Medulla oblongata (tissue), 1 donor: Measurements from ENCODE around the gene POMT2.
"Not testable (repeated sequence)": the region's sequence is repeated elsewhere in the genome, so short reads cannot be mapped to it uniquely, and the experiment has no call there.

Experiments
- DNase-seq: peaks from one replicate; pipeline ENCODE4 v3.0.0-alpha.2; 2015; ENCODE audit errors: extremely low spot score

The POMT2 gene

DNA sequence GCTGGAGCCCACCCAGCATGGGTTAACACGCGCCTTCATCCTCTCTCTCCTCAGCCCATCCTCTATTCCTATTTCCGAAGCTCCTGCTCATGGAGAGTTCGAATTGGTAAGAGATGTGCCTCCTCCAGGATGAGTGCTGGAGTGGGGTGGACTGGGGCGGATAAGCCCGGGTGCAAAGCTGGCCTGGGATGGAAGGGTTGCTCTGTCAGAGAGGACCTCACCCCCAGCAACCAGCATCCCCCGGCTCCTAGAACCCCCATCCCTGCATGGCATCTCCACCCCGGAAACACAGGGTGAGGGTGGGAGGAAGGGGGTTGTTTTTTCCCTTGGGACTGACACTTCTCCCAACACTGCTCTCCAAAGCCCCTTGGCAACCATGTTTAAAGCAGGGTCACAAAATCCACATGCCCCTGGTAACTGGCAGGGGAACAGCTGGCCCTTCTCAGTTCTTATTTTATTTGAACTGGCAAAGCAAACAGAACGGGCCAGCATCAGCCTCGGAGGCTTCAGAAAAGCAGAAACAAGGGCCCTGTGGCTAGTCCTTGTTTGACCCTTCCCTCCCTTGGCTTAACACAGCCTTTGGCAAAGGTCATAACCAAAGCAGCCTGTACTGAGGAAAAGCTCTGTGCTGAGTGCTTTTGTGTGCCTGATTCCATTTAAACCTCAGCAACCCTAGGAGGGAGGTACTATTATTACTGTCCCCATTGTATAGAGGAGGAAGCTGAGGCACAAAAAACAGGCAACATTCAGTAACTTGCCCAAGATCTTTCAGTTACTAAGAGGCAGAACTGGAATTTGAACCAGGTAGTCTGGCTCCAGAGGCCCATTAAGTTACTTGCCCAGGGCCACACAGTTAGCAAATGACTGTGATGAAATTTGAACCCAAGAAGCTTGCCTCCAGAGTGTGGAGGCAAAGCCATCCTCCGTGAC is 4.4 kb upstream of the POMT2 start:
- DNase-seq, result no peak

DNA sequence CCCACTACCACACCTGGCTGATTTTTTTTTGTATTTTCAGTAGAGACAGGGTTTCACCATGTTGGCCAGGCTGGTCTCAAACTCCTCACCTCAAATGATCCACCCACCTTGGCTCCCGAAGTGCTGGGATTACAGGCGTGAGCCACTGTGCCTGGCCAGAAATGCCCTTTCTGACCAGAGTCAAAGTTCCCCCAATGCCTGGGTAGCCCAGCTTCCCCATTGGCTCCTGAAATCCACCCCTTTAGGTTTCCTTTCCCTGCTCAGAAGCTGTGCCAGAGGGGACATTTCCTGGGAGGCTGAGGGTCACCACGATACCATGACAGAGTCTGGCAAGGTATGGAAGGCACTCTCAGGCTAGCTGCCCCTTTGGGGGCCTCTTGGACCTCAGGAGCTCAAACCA is 3.6 kb upstream of the POMT2 start:
- DNase-seq, result no peak

DNA sequence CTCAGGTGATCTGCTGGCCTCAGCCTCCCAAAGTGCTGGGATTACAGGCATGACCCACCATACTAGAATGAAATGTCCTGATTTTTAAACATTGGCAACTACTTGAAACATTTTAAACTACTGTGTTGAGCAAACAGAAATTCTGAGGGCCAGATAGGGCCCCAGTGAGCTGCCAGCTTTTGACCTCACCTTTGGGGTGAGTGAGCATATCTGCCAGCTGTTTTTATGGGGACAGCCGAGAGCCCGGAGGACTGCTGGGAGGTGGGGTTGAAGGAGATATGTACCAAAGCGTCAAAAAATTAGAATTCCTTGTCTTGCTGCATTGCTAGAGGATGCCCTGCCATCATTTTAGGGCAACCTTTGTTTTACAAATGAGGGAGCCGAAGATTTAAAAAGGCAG is 2.9 kb upstream of the POMT2 start:
- DNase-seq, result no peak

DNA sequence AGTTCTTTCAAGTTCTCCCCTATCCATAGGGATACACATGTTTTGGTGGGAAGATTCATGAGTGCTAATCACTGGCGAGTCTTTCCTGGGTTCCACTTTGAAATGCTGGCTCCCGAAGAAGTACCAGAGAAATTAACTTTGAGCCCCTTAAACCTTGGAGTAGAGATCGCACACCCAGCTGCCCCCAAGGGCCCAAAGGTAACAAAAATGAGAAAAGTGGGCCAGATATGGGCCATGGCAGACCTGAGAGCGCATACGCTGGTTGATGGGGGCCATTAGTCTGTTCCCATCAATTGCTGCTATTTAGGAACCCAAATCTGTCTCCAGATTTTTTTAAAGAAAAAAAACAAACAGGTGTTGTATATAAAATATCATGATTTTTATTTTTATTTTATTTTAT is 2.3 kb upstream of the POMT2 start:
- no peak for DNase-seq

DNA sequence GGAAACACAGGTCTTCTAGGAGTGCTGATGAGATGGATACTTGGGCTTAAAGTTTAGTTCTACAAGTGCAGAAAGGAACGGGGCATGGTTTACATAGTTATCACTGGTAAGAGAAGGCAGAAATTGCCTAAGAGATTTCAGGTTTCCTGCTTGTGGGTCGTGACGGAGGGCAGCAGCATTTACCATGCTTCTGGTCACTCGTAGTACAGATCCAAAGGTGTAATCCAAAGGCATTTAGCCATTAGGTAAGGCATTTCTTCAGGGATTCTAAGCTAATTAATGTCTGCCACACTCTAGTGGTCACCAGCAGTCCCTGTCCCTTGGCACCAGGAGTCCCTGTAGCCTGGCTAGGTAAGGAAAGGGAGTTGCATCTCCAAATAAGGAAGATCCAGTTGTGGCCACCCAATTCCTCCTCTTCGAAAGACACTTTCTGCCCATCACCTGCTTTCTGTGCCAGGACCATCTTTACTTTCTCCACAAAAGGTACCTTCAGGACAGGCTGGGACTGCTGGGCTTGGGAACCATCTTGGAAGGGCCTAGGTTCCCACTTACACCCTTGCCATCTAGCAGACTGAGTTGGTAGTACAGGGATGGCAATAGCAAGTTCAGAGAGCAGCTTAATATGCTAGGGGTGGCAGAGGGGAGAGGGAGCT is 1.7 kb upstream of the POMT2 start:
- no peak for DNase-seq

DNA sequence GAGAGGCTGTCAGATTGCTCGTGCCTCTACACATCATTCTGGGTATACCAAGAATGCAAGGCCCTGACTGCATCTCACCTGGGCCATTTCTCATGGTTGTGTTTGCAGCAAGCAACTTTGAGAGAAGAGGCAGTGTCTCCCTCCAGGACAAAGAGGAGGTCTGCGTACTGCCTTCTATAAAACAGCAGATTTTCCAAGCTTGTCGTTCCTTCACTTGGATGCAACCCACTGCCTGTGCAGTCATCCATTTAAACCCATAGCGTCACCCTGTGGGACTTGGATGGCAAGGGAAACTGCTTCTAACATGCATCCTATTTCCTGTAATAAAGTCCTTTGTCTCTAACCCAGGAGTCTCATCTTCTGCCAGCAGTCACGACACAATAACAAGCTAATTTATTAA is 1.3 kb downstream of the POMT2 start:
- DNase-seq, result peak; percentile 62

DNA sequence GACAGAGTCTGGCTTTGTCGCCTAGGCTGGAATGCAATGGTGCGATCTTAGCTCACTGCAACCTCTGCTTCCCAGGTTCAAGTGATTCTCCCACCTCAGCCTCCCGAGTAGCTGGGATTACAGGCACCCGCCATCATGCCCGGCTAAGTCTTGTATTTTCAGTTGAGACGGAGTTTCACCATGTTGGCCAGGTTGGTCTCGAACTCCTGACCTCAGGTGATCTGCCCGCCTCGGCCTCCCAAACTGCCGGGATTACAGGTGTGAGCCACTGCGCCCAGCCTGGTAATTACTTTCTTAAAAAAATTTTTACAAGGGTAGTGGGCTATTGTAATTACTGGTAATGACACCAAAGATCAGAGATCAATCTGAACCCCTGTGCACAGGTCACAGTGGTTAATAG is 1.9 kb downstream of the POMT2 start:
- not testable (repeated sequence) for DNase-seq

DNA sequence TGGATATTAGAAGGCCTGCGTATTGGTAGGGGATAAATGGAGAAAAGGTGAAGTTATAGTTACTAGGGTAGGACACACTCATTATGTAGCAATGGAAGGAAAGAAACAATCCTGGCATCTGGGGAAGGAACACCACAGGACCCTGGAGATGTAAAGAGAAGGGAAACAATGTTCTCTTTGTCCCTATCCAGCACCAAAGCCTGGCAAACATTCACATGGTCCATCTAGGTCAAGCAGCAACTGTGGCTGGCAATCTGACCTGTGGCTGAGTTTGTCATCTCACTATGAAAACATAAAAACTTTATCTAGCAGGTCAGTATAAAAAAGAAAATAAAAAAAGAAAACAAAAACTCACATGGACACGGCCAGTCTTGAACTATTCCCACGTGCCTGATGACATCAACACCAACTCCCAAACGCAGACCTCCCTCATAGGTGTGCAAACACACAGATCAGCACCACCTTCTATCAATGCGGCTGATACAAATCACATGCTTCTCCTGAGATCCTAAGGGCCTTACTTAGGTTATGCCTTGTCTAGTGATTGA is 2.6 kb downstream of the POMT2 start:
- peak; percentile 81 for DNase-seq

DNA sequence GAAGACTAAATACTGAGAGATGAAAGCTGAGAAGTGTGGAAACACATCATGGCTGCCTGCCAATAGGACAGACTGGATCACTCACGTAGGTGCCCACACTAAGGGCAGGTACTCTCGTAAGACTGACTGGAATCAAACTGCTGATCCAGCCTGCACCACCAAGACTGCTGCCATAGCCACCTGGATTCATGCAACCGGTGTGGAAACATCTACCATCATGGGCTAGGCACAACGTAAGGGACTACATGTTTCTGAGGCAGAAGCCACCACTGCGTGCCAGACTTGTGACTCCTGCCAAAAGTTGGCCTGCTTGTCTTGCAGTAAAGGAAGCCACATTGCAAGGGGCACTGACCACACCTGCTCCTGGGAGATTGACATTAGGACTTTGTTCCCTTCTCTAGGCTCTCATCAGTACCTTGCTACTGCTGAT is 3.8 kb downstream of the POMT2 start:
- DNase-seq, result peak; percentile 21

DNA sequence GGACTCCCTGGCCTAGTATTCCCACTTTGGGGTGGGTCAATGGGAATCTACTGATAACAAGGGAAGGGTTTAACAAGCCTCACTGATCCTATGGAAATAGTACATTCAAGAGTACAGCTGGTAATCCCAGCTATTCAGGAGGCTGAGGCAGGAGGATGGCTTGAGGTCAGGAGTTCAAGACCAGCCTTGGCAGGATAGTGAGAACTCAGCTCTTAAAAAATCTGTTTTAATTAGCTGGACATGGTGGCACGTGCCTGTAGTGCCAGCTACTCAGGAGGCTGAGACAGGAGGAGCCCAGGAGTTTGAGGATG is 4.5 kb downstream of the POMT2 start:
- DNase-seq, result no peak

DNA sequence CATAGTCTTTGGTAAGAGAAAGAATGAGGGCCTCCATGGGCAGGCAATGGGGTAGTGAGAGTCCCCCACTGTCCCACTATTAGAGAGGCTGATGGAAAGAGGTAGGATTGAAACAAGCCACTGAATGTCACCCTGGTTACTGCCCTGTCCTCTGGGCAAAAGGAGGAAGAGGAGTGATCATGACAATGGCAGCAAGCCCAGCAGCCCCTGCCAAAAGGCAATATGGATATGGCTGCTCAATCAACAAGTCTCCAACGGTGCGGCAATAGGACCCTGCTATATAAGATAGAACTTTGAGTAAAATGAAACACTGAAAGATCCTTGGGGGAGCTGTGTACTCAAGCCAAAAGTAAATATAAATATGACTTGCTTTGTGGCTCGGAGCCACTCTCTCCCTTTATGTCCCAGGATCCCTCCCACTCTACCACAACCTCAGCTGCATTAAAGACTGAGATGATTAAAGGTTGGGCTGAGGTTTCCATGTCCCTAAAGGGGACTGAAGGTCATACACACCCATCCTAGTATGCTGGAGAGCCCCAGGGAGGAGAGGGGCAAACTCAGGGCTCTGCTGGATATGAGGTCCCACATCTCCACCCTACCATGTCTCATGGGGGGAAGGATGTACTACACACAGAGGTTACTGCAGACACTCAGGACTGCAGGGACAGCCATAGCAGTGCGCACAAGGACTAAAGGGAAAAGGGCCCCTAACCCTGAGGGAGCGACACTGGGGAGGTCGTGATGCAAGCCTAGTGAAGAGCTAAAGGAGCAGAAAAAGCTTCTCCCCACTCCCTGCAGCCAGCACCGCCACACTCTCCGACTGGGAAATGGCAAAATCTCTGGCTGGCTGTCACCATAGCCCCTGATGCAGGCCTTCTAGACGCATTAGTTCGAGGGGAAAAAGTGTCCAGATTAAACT is 5.9 kb downstream of the POMT2 start:
- DNase-seq, result peak; percentile 35

DNA sequence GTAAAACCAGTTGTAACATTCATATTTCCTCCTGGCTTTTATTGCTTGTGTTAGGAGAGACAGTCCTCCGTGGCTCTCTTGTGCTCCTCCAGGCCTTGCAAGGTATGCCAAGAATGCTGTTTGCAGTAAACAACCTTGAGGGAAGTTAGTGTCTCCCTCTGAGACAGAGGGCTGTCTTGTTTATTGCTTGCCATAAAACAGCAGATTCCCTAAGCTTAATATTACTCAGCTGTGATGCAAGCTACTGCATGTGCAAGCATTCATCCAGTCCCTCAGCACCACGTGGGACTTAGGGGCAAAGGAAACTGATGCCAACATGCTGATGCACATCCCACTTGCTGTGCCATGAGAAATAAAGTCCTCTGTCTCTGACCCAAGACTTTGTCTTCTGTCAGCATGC is 6.6 kb downstream of the POMT2 start:
- peak; percentile 66 for DNase-seq

DNA sequence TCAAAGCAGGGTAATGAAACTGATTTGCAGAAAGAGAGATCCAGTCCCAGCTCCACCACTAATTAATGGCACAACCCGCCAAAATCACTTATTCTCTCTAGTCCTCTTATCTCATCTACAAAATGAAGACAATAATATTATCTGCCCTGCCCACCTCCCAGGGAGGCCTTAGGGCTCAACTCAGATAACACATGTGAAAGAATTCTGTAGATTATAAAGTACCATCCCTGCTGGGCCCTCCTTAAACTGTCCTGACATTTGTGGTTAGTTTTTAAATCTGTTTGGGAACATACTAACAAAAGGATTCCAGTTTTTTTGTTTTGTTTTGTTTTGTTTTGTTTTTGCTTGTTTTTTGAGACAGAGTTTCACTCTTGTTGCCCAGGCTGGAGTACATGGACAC is 7.3 kb downstream of the POMT2 start:
- no peak for DNase-seq

DNA sequence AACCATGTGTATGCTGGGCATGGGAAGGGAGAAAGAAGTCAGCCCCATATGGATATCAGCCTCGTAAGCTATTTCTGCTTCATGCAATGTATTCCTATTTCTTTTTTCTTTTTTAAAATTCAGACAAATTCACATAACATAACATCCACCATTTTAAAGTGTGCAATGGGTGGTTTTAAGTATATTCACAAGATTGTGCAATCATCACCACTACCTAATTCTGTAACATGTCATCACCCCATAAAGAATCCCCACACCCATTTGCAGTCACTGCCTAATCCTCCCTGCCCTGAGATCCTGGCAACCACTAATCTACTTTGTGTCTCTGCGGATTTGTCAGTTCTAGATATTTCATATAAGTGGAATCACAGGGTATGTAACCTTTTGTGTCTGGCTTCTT is 9.5 kb downstream of the POMT2 start:
- no peak for DNase-seq

DNA sequence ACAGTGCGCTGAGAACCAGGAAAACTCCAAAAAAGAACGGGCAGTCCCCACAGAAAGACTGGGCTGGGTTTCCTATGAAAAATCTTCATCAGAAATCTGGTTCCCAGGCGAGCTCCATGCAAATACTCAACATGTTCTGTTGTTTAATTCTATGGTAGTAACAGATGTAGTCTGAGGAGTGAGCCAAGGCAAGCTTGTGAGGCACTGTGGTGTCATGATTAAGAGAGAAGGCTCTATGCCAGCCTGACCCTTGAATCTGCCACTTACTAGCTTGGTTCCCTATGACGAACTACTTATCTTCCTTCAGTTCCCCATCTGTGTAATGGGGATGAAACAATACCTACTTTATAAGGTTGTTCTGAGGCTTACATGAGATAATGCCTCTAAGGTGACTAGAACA is 10.7 kb downstream of the POMT2 start:
- no peak for DNase-seq

DNA sequence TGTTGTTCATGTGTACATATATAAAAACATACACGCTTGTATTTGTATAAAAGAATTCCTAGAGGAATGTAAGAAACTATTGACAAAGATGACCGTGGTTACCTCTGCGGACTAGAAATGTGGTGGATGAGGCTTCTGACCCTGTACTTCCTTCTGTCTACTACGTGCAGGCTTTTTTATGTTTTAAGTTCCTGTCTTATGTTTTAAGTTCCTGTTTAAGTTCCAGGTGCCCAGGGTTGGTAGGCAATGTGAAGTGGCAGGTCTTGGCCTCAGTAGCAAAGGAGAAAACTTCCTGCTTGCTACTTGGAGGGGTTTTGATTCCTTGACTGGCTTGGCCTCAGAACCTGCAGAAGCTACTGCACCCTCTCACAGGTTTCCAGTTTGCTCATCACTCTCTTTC is 11.6 kb downstream of the POMT2 start:
- DNase-seq, result no peak

DNA sequence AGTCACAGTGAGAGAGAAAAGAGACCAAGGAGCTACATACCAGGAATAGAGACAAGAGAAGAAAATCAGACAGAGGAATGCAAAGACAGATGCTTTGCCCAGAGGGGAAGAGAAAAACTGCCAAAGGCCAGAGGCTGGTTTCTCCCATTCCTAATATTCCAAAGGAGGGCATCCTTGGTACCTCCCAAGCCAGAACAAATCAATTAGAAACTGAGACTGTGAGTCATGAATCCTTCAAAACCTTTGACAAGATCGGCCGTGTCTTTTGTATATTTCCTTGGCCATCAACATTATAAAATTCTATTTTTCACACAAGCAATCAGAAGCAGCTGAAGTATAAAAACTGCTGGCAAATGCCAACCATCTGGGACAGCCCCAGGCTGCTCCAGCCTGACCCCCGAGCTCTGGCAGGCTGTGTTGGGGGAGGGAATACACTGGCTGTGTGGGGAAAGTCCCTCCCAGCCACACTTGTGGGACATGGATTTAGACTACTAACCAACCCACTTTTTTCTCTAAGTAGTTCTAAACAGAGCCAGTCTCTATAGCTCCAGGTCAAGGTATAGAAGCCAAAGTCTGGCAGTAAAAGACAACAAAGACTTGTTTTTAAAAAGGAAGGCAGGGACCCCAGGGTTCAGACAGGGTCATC is 13.7 kb downstream of the POMT2 start:
- peak; percentile 87 for DNase-seq

DNA sequence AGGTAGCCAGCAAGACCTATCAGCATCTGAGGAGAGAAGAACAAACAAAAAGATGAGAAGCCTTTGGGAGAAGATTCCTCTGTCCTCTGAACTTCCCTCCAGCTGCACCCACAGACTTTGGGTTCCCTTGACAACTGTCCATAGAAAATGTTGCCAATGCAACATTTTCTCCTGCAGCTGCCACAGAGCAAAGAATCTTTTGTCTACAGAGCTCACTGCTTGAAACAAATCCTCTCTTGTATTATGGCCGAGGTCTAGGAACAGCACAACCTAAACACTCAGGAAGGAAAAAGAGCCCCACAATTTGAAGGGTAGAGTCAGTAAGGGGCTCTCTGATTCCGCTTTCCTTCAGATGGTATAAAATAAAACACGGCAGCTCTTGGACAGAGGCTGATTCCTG is 14.3 kb downstream of the POMT2 start:
- DNase-seq, result peak; percentile 96

DNA sequence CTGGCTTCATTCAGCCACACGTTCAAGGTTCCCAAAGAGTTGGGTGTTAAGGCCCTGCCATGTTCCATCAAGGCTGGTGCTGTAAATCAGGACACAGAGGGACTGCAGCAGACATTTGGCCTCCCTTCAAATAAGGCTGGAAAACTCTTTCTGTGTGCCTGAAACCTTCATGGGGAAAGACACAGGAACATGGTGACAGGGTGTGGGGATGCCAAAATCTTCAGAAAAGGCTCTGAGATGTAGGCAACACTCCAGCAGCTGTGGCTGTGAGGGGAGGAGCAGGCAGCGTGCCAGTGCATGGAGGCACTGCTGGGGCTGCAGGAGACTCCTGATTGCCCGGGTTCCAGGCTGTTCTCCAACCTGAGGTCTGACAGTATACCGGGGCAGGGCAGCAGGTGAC is 15.0 kb downstream of the POMT2 start:
- DNase-seq, result peak; percentile 55

DNA sequence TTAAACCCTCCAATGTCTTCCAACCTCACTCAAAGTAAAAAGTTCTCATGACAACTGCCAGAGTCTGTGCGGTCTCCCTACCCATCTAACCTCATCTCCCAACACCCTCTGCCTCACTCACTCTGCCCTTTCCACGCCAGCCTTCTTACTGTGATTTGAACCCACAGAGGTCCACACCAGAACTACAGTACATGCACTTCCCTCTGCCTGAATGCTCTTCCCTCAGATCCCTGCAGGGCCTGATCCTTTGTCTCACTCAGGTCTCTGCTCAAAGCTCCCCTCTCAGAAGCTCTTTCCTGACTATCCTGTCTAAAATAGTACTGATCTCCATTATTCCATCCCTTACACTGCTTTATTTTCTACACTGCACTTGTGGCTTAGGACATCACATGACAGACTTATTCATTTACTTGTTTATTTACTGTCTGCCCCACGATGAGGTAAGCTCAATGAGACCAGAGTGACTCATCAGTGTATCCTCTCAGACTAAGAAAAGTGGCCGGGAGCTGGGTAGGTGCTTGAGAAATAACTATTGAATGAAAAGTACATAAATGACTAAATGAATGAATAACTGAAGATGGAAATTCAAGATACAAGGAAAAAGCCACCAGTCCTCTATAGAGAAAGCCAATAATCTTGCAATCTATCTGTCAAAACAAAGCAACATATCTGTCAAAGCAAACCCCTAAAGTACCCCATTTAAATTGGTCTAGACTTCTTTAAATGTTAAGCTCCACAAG is 17.1 kb downstream of the POMT2 start:
- DNase-seq, result peak; percentile 81

DNA sequence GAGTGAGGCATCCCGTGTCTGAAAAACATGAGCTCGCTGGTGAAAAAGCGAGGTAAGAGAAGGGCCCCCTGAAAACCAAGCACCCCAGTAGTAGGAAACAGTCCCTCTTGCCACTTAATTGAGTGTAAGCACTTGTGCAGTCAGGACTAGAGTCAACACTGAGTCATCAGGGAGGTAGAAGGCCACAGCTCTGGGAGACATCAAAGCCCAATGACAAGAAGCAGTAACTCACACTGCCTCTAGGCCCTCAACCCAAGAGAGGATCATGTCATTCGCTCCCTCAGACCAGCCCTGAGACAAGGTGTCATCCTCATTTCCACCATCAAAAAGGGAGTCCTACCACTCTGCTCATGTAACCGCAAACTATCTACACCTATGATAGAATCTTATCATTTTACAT is 17.8 kb downstream of the POMT2 start:
- no peak for DNase-seq
